GM06990 (cell line): ENCODE measurements around the gene AP3D1.

Experiments
- DNase-seq: peaks from one replicate; pipeline ENCODE4 v3.0.0-alpha.2; 2011; ENCODE audit not compliant: insufficient read length; ENCODE audit errors: extremely low read depth
- H3K27me3 ChIP-seq: replicated peaks from 2 replicates; pipeline ENCODE4 v1.6.0; 2011; ENCODE audit warnings: low read length; ENCODE audit not compliant: control insufficient read depth, insufficient read depth
- H3K36me3 ChIP-seq: 2 replicates; pipeline ENCODE4 v1.5.1; 2011; ENCODE audit warnings: low read length; ENCODE audit not compliant: control insufficient read depth, insufficient read depth
- H3K4me3 ChIP-seq: replicated peaks from 2 replicates; pipeline ENCODE4 v1.5.1; 2011; ENCODE audit warnings: low read depth, mild to moderate bottlenecking, control low read depth, low read length
- CTCF ChIP-seq: IDR thresholded peaks from 2 replicates; pipeline ENCODE4 v1.5.1; 2011; ENCODE audit warnings: low read length, control low read depth, mild to moderate bottlenecking, inconsistent platforms; ENCODE audit not compliant: insufficient read depth, poor library complexity, severe bottlenecking

Gene AP3D1

DNA sequence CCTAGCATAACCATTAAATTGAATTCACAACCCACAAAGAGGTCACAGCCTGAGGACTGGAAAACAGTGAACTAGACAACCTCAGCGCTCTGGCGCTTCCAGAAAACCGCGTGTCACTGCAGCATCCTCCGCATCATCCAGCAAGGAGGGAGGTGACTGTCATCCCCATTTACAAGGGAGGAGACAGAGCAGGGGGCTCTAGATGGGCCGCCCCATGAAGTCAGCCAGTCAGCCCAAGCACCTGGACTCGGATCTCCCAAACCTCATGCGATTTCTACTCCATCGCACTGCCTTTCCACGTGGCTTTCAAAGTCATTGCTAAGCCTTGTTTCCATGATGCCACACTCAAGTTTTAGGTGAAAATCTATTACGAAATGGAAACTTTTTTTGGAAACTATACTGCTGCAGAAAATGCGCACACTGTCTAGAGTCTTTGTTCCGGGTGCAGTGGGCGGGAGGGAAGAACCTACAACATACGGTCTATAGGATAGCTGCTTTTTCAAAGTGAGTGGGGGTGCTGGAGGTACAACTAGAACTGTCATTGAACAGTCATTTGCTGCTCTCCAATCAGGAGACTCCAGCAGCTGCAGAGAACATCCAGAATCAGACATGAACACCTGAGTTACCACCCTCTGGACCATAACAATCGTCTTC lies 2.8 kb downstream of the AP3D1 start:
- TF ChIP-seq CTCF: no peak
- H3K4me3 ChIP-seq: peak overlapping the region; percentile 18
- no peaks in the 10 kb centered on the region for H3K27me3 ChIP-seq
- DNase-seq: no peak
- peaks cover 11% of the 10 kb centered on the region for H3K36me3 ChIP-seq

DNA sequence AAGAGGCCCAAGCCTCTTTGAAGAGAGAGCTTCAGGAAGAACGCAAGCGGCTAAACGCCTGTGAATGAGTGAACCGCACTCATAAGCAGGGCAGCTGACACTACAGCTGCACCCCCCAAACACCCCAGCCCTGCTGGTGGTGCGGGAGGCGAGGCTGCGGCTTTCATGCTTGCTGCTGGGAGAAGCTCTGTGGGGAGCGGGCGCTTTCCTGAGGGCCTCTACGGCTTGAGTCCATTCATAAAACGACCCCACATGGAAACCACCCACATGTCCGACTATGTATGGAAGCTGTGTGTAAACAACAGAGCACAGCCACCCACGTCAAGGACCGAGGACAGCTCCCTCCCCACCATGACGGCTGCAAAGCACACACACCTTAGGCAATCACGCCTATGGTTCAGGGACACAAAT lies 5.5 kb downstream of the AP3D1 start:
- no peak for TF ChIP-seq CTCF
- Histone ChIP-seq H3K4me3 (no peak overlapping the region), H3K27me3 (no peaks in the 10 kb centered on the region), H3K36me3 (peaks cover 12% of the 10 kb centered on the region)
- DNase-seq: no peak

DNA sequence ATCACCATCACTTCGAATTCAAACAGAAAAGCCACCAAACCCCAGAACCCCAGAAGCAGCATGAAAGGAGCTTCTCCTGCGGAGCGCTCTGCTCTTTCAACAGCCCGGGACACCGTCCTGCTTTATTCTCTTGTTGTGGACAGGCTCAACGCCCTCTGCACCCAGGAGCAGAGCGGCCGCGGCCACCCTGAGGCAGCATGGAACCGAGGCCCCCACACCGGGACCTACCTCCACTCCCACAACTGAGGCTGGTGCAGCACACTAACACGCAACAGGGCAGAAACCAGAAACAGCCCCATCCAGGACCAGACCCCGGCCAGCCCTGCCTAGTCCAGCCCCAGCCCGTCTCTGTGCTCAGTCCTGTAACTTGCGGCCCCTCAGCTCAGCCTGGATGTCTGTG lies 7.2 kb downstream of the AP3D1 start:
- H3K36me3 ChIP-seq: peaks cover 18% of the 10 kb centered on the region

GRCh38 chr19:2142173-2142829 lies 9.1 kb downstream of the AP3D1 start:
- no peak for DNase-seq
- Histone ChIP-seq H3K36me3 (peaks cover 25% of the 10 kb centered on the region), H3K27me3 (no peaks in the 10 kb centered on the region), H3K4me3 (no peak overlapping the region)
- TF ChIP-seq CTCF: no peak

More for the DNA sequence above, 7.2 kb downstream of the AP3D1 start:
- TF ChIP-seq CTCF: no peak
- H3K27me3 ChIP-seq: no peaks in the 10 kb centered on the region
- no peak for DNase-seq
- no peak overlapping the region for H3K4me3 ChIP-seq

- H3K27me3 ChIP-seq: no peaks in the 10 kb centered on the region
- H3K36me3 ChIP-seq: peaks cover 30% of the 10 kb centered on the region
- DNase-seq: no peak
- TF ChIP-seq CTCF: no peak
- H3K4me3 ChIP-seq: no peak overlapping the region
Observed at GRCh38 chr19:2140138-2140569, 11.2 kb downstream of the AP3D1 start.
